B cell (primary cell): ENCODE results near the gene TRIB2.

ENCODE experiments used
- CTCF ChIP-seq: fragments of 200-600 bp; IDR thresholded peaks from one replicate; pipeline ENCODE4 v1.8.0; 2022; ENCODE audit warnings: antibody characterized with exemption, mild to moderate bottlenecking
- EZH2 ChIP-seq: IDR thresholded peaks from 2 replicates; pipeline ENCODE4 v1.6.1; 2012; ENCODE audit warnings: borderline replicate concordance, low read depth, mild to moderate bottlenecking, moderate library complexity, low read length; ENCODE audit not compliant: insufficient read depth, poor library complexity, severe bottlenecking

GRCh38 chr2:12762976-12763375 is 46.2 kb downstream of the TRIB2 start:
- TF ChIP-seq CTCF (no peak), EZH2 (no peak)
